Vagina (tissue), 2 donors: ENCODE measurements around the gene ABLIM1.

ENCODE experiments used
- POLR2AphosphoS5 ChIP-seq, 2 donors: sonication (generic); formaldehyde crosslinking; IDR thresholded peaks; one replicate each; pipeline ENCODE4 v1.9.0; 2017; ENCODE audit warnings: antibody characterized with exemption in 2 of 2, mild to moderate bottlenecking in 2 of 2, low read depth in 1 of 2; ENCODE audit not compliant: insufficient read depth in 1 of 2
- TF ChIP-seq, protein P1 (sequence below), 3 experiments: fragments of 450-650 bp in 2 of 3; fragments of 200-600 bp in 1 of 3; sonication (generic) in 1 of 3; IDR thresholded peaks; one replicate each; pipeline ENCODE4 v1.5.1; 2017 to 2019; ENCODE audit warnings: antibody characterized with exemption in 3 of 3, mild to moderate bottlenecking in 2 of 3, moderate library complexity in 2 of 3

DNA sequence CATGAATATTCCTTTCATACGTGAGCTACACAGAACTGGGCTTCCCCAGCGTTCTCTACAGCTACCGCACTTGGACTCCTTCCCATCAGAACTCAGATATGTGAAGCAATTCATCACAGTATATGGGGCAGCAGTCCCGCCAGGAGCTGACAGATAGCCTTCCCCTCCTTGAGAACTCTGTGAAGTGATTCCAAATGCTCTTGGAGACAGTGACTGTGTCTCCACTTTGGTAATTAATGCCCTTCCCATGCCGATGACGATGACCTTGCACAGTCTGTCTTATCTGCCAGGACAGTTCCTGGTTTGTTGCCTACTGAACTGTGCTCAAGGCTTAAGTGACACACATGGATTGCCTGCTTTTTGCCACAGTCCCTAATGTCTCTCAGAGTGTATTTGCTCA, 178.8 kb downstream of the ABLIM1 start:
- TF ChIP-seq, protein P1, sequence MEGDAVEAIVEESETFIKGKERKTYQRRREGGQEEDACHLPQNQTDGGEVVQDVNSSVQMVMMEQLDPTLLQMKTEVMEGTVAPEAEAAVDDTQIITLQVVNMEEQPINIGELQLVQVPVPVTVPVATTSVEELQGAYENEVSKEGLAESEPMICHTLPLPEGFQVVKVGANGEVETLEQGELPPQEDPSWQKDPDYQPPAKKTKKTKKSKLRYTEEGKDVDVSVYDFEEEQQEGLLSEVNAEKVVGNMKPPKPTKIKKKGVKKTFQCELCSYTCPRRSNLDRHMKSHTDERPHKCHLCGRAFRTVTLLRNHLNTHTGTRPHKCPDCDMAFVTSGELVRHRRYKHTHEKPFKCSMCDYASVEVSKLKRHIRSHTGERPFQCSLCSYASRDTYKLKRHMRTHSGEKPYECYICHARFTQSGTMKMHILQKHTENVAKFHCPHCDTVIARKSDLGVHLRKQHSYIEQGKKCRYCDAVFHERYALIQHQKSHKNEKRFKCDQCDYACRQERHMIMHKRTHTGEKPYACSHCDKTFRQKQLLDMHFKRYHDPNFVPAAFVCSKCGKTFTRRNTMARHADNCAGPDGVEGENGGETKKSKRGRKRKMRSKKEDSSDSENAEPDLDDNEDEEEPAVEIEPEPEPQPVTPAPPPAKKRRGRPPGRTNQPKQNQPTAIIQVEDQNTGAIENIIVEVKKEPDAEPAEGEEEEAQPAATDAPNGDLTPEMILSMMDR (IDR thresholded peaks at IDR 0.05), result no peak
- TF ChIP-seq POLR2AphosphoS5 (IDR thresholded peaks at IDR 0.05; ENCODE audit: insufficient read depth in 1 of 2, low read depth in 1 of 2), result no peak
